Ovary (tissue), 3 donors: ENCODE results near the gene NDUFS3.

ENCODE experiments used
- CTCF ChIP-seq, 3 donors: fragments of 450-650 bp in 2 of 3; fragments of 200-600 bp in 1 of 3; IDR thresholded peaks; one replicate each; pipeline versions ENCODE4 v1.5.1 to v1.8.0; 2016 to 2022; ENCODE audit warnings: antibody characterized with exemption in 3 of 3, mild to moderate bottlenecking in 1 of 3
- EP300 ChIP-seq: sonication (generic); formaldehyde crosslinking; IDR thresholded peaks from one replicate; pipeline ENCODE4 v1.6.1; 2017; ENCODE audit warnings: antibody characterized with exemption
- POLR2A ChIP-seq: fragments of 450-650 bp; IDR thresholded peaks from one replicate; pipeline ENCODE4 v1.6.1; 2017; ENCODE audit warnings: antibody characterized with exemption, mild to moderate bottlenecking, moderate library complexity
- donor health status: DM: no; HTN: no; CAD: no.

GRCh38 chr11:47531666-47532065 is 47.2 kb upstream of the NDUFS3 start:
- TF ChIP-seq CTCF (IDR thresholded peaks at IDR 0.05) (no peak), POLR2A (no peak), EP300 (no peak)
